B cell (primary cell): ENCODE results near the gene WDR38. TPM values are rescaled to one million over a fixed set of nuclear protein-coding genes. Genes with fewer than 3 reads are reported as not detected.

Experiments
- ATAC-seq: fragments of 200-7000 bp; cut with Tn5 transposase; one replicate; pipeline ENCODE4 v1.10.0; 2021; ENCODE audit warnings: low read depth, mild to moderate bottlenecking, moderate number of reproducible peaks, moderate library complexity
- CTCF ChIA-PET: fragments of 350-600 bp; sonication (Branson Sonifier 250); formaldehyde crosslinking; loops from one replicate; lab custom pipeline; 2021; ENCODE audit warnings: antibody characterized with exemption, inconsistent platforms; lab: Charles Lee
- POLR2A ChIA-PET: fragments of 350-600 bp; sonication (Branson Sonifier 250); formaldehyde crosslinking; loops from one replicate; lab custom pipeline; 2021; ENCODE audit warnings: antibody characterized with exemption; lab: Charles Lee
- DNase-seq: peaks from one replicate; pipeline ENCODE4 v3.0.0; 2013
- H2AFZ ChIP-seq: 2 replicates; pipeline ENCODE4 v1.6.1; 2012; ENCODE audit warnings: mild to moderate bottlenecking, low read depth, low read length; ENCODE audit not compliant: insufficient read depth, poor library complexity, severe bottlenecking
- H3K27ac ChIP-seq, 2 donors: 1 replicate in 1 of 2; 2 replicates in 1 of 2; pipeline ENCODE4 v1.5.1; 2012 to 2013; ENCODE audit warnings: low read length in 2 of 2, mild to moderate bottlenecking in 2 of 2, moderate library complexity in 1 of 2
- H3K27me3 ChIP-seq, 4 experiments: fragments of 200-600 bp in 1 of 4; sonication (generic) in 1 of 4; replicated peaks in 1 of 4; 1 replicate in 2 of 4; 2 replicates in 2 of 4; pipeline versions ENCODE4 v1.6.1 to v1.7.0; 2013 to 2016; ENCODE audit warnings: low read length in 3 of 4, mild to moderate bottlenecking in 2 of 4, mixed read lengths in 1 of 4, moderate library complexity in 1 of 4; ENCODE audit not compliant: insufficient read depth in 4 of 4, control insufficient read depth in 3 of 4; ENCODE audit errors: control extremely low read depth in 1 of 4
- H3K36me3 ChIP-seq, 2 experiments: replicated peaks in 1 of 2; 1 replicate in 1 of 2; 2 replicates in 1 of 2; pipeline versions ENCODE4 v1.6.1 to v1.7.1; 2013; ENCODE audit warnings: low read length in 1 of 2; ENCODE audit not compliant: insufficient read depth in 2 of 2, control insufficient read depth in 1 of 2; ENCODE audit errors: control extremely low read depth in 1 of 2, extremely low read depth in 1 of 2
- H3K4me1 ChIP-seq, 2 donors: fragments of 200-600 bp in 1 of 2; sonication (generic) in 1 of 2; 1 replicate in 1 of 2; 2 replicates in 1 of 2; pipeline versions ENCODE4 v1.5.1 to v1.6.1; 2013 to 2017; ENCODE audit warnings: low read length in 2 of 2; ENCODE audit not compliant: control insufficient read depth in 2 of 2, insufficient read depth in 2 of 2
- H3K4me2 ChIP-seq: replicated peaks from 2 replicates; pipeline ENCODE3; 2012; ENCODE audit warnings: mild to moderate bottlenecking, low read depth, low read length; ENCODE audit not compliant: poor library complexity, severe bottlenecking
- H3K4me3 ChIP-seq, 5 experiments: fragments of 200-600 bp in 1 of 5; sonication (generic) in 1 of 5; 1 replicate in 3 of 5; 2 replicates in 2 of 5; pipeline versions ENCODE4 v1.5.1 to v1.7.0; 2011 to 2016; ENCODE audit warnings: low read length in 4 of 5, mild to moderate bottlenecking in 4 of 5, low read depth in 2 of 5, control low read depth in 1 of 5, moderate library complexity in 1 of 5; ENCODE audit not compliant: insufficient read depth in 1 of 5; ENCODE audit errors: control extremely low read depth in 1 of 5, extremely low read depth in 1 of 5
- H3K79me2 ChIP-seq: fragments of 200-600 bp; sonication (generic); one replicate; pipeline ENCODE4 v1.6.0; 2016; ENCODE audit warnings: low read length; ENCODE audit not compliant: control insufficient read depth, insufficient read depth
- H3K9ac ChIP-seq: fragments of 200-600 bp; sonication (generic); 2 replicates; pipeline ENCODE4 v1.6.1; 2017; ENCODE audit warnings: mild to moderate bottlenecking, low read length, moderate library complexity
- H3K9me3 ChIP-seq, 3 donors: one replicate each; pipeline versions ENCODE4 v1.6.1 to v1.7.1; 2013; ENCODE audit warnings: low read length in 2 of 3; ENCODE audit not compliant: control insufficient read depth in 2 of 3, insufficient read depth in 1 of 3; ENCODE audit errors: control extremely low read depth in 1 of 3
- H4K20me1 ChIP-seq: 2 replicates; pipeline ENCODE4 v1.6.0; 2012; ENCODE audit warnings: mild to moderate bottlenecking, low read length; ENCODE audit not compliant: insufficient read depth, control insufficient read depth, poor library complexity, severe bottlenecking
- H3K27ac Mint-ChIP-seq: one replicate; pipeline ENCODE4 v1.8.0; 2021; ENCODE audit warnings: mixed read lengths
- H3K27me3 Mint-ChIP-seq: one replicate; pipeline ENCODE4 v1.8.0; 2021; ENCODE audit warnings: mixed read lengths
- H3K4me1 Mint-ChIP-seq: one replicate; pipeline ENCODE4 v1.8.0; 2021; ENCODE audit warnings: mixed read lengths
- H3K4me3 Mint-ChIP-seq: one replicate; pipeline ENCODE4 v1.8.0; 2021; ENCODE audit warnings: mixed read lengths
- H3K9me3 Mint-ChIP-seq: one replicate; pipeline ENCODE4 v1.8.0; 2022; ENCODE audit warnings: mixed read lengths; ENCODE audit not compliant: insufficient read depth
- EZH2 ChIP-seq: IDR thresholded peaks from 2 replicates; pipeline ENCODE4 v1.6.1; 2012; ENCODE audit warnings: borderline replicate concordance, low read depth, mild to moderate bottlenecking, moderate library complexity, low read length; ENCODE audit not compliant: insufficient read depth, poor library complexity, severe bottlenecking
- WGBS: methylation state at CpG from one replicate; pipeline ENCODE4 v1.1.5; 2013; ENCODE audit warnings: missing lambda C conversion rate; ENCODE audit not compliant: insufficient coverage; 5-methylcytosine and 5-hydroxymethylcytosine counted together
- intact Hi-C: fragments of 100-400 bp; cut with micrococcal nuclease; formaldehyde crosslinking; loops from one replicate; pipeline ENCODE4 v1.10.0; 2022
- polyA plus RNA-seq: library from polyadenylated mRNA; depleted of rRNA; stranded (reverse); fragments of >200 nt; gene quantifications from 2 replicates; pipeline ENCODE4 v1.2.3, GENCODE V29; 2012
- total RNA-seq, 2 donors: library from RNA; stranded (reverse); fragments of 120-200 nt in 1 of 2; gene quantifications; 1 replicate in 1 of 2; 2 replicates in 1 of 2; pipeline versions ENCODE4 v1.2.3 to v1.2.4, GENCODE V29; 2013 to 2022
- TF ChIP-seq, protein P1 (sequence below): fragments of 200-600 bp; IDR thresholded peaks from one replicate; pipeline ENCODE4 v1.8.0; 2022; ENCODE audit warnings: antibody characterized with exemption, mild to moderate bottlenecking

Gene WDR38
- total and polyA plus RNA-seq, 2 donors (not counting 1 experiment from before 2014, with no cell fraction given) = not detected

DNA sequence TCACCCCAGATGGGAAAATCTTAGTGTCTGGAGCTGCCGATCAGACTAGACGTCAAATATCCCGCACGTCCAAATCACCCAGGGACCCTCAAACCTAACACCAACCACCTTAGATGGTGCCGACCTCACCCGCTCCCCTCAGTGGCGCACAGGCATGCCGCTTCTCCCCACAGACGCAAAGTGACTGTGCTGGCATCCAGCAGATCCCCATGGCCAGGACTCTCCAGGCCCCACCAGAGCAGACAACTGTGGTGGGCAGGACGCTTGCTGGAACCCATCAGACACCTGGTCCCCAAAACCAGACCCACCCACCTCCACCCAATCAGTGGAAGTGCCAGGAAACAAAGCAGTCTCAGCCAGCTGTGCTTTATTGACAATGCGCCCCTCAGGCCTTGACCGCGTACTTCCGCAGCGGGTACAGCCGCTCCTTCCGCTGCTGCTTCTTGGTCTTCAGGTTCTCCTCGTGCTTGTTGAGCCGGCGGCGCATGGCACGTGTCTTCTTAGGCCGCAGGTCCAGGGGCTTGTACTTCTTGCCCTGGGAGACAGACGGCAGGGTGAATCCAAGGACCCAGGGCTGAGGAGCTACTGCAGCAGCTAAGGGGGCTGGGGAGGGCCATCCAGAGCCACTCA is 4.4 kb downstream of the WDR38 start:
- Mint-ChIP-seq H3K9me3 (no peaks in the 10 kb centered on the region), H3K27me3 (no peaks in the 10 kb centered on the region), H3K4me3 (no peak overlapping the region), H3K4me1 (peaks cover 28% of the 10 kb centered on the region), H3K27ac (peak overlapping the region; percentile 26)
- H3K27ac ChIP-seq = no peak overlapping the region
- no peak overlapping the region for H3K4me2 ChIP-seq
- WGBS = 93% methylated on average over 24 of the region's 24 CpGs
- H3K27me3 ChIP-seq = no peaks in the 10 kb centered on the region
- H3K9me3 ChIP-seq = no peaks in the 10 kb centered on the region
- POLR2A ChIA-PET = no interaction called here
- ATAC-seq (no peak), DNase-seq (no peak)
- intact Hi-C loops = no loop called here
- H3K36me3 ChIP-seq = peaks cover 0 to 43% of the 10 kb centered on the region in 2 experiments
- H3K4me3 ChIP-seq = no peak overlapping the region
- H4K20me1 ChIP-seq = peaks cover 41% of the 10 kb centered on the region
- CTCF ChIA-PET = interaction anchor here (0.8 to 7.9 kb wide), 2 partner anchors 9 to 84 kb away, joined by 3 to 61 read pairs; partner anchors contain the start of genes NR6A1 and OLFML2A
- H3K9ac ChIP-seq = no peak overlapping the region
- H3K4me1 ChIP-seq = peaks cover 14 to 27% of the 10 kb centered on the region in 2 donors
- peaks cover 3% of the 10 kb centered on the region for H3K79me2 ChIP-seq
- H2AFZ ChIP-seq = no peak overlapping the region
- no peak for TF ChIP-seq EZH2
- TF ChIP-seq, protein P1, sequence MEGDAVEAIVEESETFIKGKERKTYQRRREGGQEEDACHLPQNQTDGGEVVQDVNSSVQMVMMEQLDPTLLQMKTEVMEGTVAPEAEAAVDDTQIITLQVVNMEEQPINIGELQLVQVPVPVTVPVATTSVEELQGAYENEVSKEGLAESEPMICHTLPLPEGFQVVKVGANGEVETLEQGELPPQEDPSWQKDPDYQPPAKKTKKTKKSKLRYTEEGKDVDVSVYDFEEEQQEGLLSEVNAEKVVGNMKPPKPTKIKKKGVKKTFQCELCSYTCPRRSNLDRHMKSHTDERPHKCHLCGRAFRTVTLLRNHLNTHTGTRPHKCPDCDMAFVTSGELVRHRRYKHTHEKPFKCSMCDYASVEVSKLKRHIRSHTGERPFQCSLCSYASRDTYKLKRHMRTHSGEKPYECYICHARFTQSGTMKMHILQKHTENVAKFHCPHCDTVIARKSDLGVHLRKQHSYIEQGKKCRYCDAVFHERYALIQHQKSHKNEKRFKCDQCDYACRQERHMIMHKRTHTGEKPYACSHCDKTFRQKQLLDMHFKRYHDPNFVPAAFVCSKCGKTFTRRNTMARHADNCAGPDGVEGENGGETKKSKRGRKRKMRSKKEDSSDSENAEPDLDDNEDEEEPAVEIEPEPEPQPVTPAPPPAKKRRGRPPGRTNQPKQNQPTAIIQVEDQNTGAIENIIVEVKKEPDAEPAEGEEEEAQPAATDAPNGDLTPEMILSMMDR = no peak

DNA sequence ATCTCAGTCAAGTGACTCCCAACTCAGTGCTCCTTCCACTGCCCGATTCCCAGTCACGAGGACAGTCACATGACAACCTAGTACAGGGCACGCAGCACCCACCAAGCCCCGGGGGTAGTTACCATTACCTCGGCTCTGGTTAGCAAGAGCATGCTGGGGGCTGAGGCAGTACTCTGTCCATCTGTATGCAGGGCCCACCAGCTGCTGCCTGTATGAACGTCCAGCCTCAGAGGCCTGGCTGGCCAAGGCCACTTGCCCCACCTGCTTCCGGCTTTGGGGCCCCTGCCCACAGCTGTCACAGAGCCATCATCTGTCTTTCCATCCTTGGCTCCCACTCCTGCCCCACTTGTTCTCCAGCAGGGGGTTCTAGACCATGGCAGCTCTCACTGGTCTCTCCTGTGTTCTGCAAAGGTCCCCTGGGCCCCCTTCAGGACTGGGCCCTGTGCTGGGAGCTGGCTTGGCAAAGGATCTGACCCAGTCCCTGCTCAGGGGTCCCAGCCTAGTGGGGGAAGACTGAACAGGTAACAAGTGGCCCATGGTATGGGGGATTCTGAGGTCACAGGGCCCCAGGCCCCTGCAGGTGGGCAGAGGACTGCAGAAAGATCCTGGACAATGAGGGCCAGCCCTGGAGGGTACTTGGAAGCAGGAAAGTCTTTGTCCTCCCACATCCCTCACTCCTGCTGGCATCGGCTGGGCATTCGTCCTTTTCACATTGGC is 5.2 kb downstream of the WDR38 start:
- Mint-ChIP-seq H3K4me3 (no peak overlapping the region), H3K27ac (no peak overlapping the region), H3K27me3 (no peaks in the 10 kb centered on the region), H3K4me1 (peaks cover 26% of the 10 kb centered on the region), H3K9me3 (no peaks in the 10 kb centered on the region)
- Histone ChIP-seq H3K79me2 (peaks cover 3% of the 10 kb centered on the region), H3K9ac (no peak overlapping the region), H3K27me3 (no peaks in the 10 kb centered on the region), H4K20me1 (peaks cover 41% of the 10 kb centered on the region), H3K27ac (no peak overlapping the region), H3K4me3 (no peak overlapping the region), H2AFZ (no peak overlapping the region), H3K4me2 (no peak overlapping the region), H3K4me1 (peaks cover 14 to 30% of the 10 kb centered on the region in 2 donors), H3K36me3 (peaks cover 0 to 43% of the 10 kb centered on the region in 2 experiments), H3K9me3 (no peaks in the 10 kb centered on the region)
- ChIA-PET POLR2A (no interaction called here), CTCF (interaction anchor here (0.7 to 7.9 kb wide), 2 partner anchors 85 to 100 kb away, joined by 3 to 61 read pairs; partner anchors contain the start of genes NR6A1 and OLFML2A)
- intact Hi-C loops = no loop called here
- TF ChIP-seq EZH2 = no peak
- TF ChIP-seq, protein P1 = no peak
- 92% methylated on average over 9 of the region's 9 CpGs for WGBS
- DNase-seq (no peak), ATAC-seq (no peak)
